ENCODE data around the gene MRPS5.
"Not testable (repeated sequence)": the region's sequence is repeated elsewhere in the genome, so short reads cannot be mapped to it uniquely, and the experiment has no call there.

- not testable (repeated sequence) for TF ChIP-seq CTCF (IDR thresholded peaks at IDR 0.05); EZH2 (IDR thresholded peaks at IDR 0.05; ENCODE audit: borderline replicate concordance, insufficient read depth, low read depth, low read length, poor library complexity, severe bottlenecking)
Measured at GRCh38 chr2:95037841-95038585, 83.6 kb downstream of the MRPS5 start.

Measured in B cell (primary cell).